Keratinocyte (primary cell): ENCODE data around the gene VPS35L. TPM values are rescaled to one million over a fixed set of nuclear protein-coding genes. Genes with fewer than 3 reads are reported as not detected.

Experiments
- DNase-seq: peaks from one replicate; pipeline ENCODE4 v3.0.0-alpha.2; 2011; ENCODE audit warnings: low read depth, missing footprints, low spot score
- FAIRE-seq: peaks from 2 replicates; lab custom pipeline; 2011; peaks lifted over from hg19 to GRCh38; lab: Jason Lieb, UNC
- H2AFZ ChIP-seq: 2 replicates; pipeline ENCODE4 v1.6.0; 2012; ENCODE audit warnings: low read length, control low read depth, inconsistent platforms; ENCODE audit not compliant: control insufficient read depth
- H3K27ac ChIP-seq: 2 replicates; pipeline ENCODE4 v1.5.1; 2011; ENCODE audit warnings: low read length; ENCODE audit not compliant: control insufficient read depth, insufficient read depth
- H3K27me3 ChIP-seq: 3 replicates; pipeline ENCODE4 v1.6.0; 2011; ENCODE audit warnings: low read length; ENCODE audit not compliant: control insufficient read depth, insufficient read depth; ENCODE audit errors: extremely low read depth
- H3K36me3 ChIP-seq, 2 experiments: 2 replicates in 1 of 2; 3 replicates in 1 of 2; pipeline ENCODE4 v1.5.1; 2011; ENCODE audit warnings: low read length in 2 of 2, mild to moderate bottlenecking in 1 of 2; ENCODE audit not compliant: control insufficient read depth in 2 of 2, insufficient read depth in 2 of 2; ENCODE audit errors: extremely low read depth in 1 of 2
- H3K4me1 ChIP-seq: 3 replicates; pipeline ENCODE4 v1.5.1; 2011; ENCODE audit warnings: low read length; ENCODE audit not compliant: control insufficient read depth, insufficient read depth; ENCODE audit errors: extremely low read depth
- H3K4me2 ChIP-seq: 3 replicates; pipeline ENCODE4 v1.6.0; 2011; ENCODE audit warnings: low read depth, low read length; ENCODE audit not compliant: control insufficient read depth, insufficient read depth; ENCODE audit errors: extremely low read depth
- H3K4me3 ChIP-seq, 3 experiments: fragments of 200-600 bp in 1 of 3; sonication (generic) in 1 of 3; 2 replicates in 2 of 3; 3 replicates in 1 of 3; pipeline ENCODE4 v1.5.1; 2011 to 2016; ENCODE audit warnings: low read length in 3 of 3, mild to moderate bottlenecking in 3 of 3, control low read depth in 2 of 3, inconsistent platforms in 1 of 3, low read depth in 1 of 3, mixed read lengths in 1 of 3, mixed run types in 1 of 3, moderate library complexity in 1 of 3; ENCODE audit not compliant: control insufficient read depth in 2 of 3, insufficient read depth in 2 of 3; ENCODE audit errors: extremely low read depth in 1 of 3
- H3K79me2 ChIP-seq: 2 replicates; pipeline ENCODE4 v1.6.0; 2012; ENCODE audit warnings: low read length; ENCODE audit not compliant: control insufficient read depth, insufficient read depth
- H3K9ac ChIP-seq: 3 replicates; pipeline ENCODE4 v1.6.0; 2011; ENCODE audit warnings: low read length; ENCODE audit not compliant: control insufficient read depth, insufficient read depth; ENCODE audit errors: extremely low read depth
- H3K9me1 ChIP-seq: 3 replicates; pipeline ENCODE4 v1.6.0; 2011; ENCODE audit warnings: low read length; ENCODE audit not compliant: control insufficient read depth, insufficient read depth; ENCODE audit errors: extremely low read depth
- H3K9me3 ChIP-seq: 2 replicates; pipeline ENCODE4 v1.5.1; 2012; ENCODE audit warnings: low read depth, low read length; ENCODE audit not compliant: control insufficient read depth
- H4K20me1 ChIP-seq: 3 replicates; pipeline ENCODE4 v1.6.0; 2011; ENCODE audit warnings: low read length; ENCODE audit not compliant: control insufficient read depth, insufficient read depth; ENCODE audit errors: extremely low read depth
- EZH2 ChIP-seq: IDR thresholded peaks from one replicate; pipeline ENCODE4 v1.6.1; 2012; ENCODE audit warnings: inconsistent platforms, mild to moderate bottlenecking, low read length, moderate library complexity
- dilution Hi-C: fragments of 300-500 bp; cut with MboI; formaldehyde crosslinking; loops from one replicate; pipeline ENCODE4 v1.7.0; 2020; ENCODE audit warnings: low sequenced_read_pairs; ENCODE audit not compliant: extremely low pct_ligation_motif_present
- polyA plus RNA-seq, 5 experiments: library from polyadenylated mRNA; depleted of rRNA in 3 of 5; stranded (reverse) in 3 of 5; stranded (forward) in 1 of 5; unstranded in 1 of 5; fragments of >200 nt; gene quantifications; 1 replicate in 1 of 5; 2 replicates in 3 of 5; 3 replicates in 1 of 5; pipeline versions ENCODE4 v1.2.1 to v1.2.3, GENCODE V29; 2011 to 2012; ENCODE audit warnings: missing spikeins in 2 of 5, low read depth in 1 of 5, low replicate concordance in 1 of 5
- TF ChIP-seq, protein P1 (sequence below), 3 experiments: IDR thresholded peaks in 1 of 3; conservative IDR thresholded peaks in 1 of 3; optimal IDR thresholded peaks in 1 of 3; 2 replicates in 2 of 3; 3 replicates in 1 of 3; pipeline versions ENCODE3 to v1.5.1; 2011; ENCODE audit warnings: low read length in 3 of 3, mild to moderate bottlenecking in 3 of 3, moderate library complexity in 2 of 3, control low read depth in 1 of 3, inconsistent platforms in 1 of 3; ENCODE audit not compliant: insufficient read depth in 2 of 3; ENCODE audit errors: extremely low read depth in 1 of 3

Gene VPS35L
- polyA plus RNA-seq, 1 donor (not counting 4 experiments of a cell fraction or from before 2014, with no cell fraction given), result 22.1 TPM

DNA sequence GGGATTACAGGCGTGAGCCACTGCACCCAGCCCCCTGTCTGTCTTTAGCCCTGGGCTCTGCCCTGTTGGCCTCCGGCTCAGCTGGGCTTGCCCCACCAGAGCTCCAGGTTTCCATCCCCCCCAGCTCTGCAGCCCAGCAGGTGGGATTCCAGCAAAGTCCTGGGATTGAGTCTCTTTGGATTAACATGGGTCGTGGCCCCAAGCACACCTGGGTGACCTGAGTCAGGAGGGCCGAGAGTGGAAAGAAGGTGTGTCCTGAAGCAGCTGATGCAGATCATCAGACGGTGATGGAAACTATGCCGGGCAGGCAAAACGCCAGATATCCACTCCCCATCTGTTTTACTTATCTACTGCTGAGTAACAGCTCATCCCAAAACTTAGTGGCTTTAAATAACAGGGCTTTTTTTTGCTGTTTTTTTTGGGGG is 90.1 kb downstream of the VPS35L start:
- no peak overlapping the region for H3K27ac ChIP-seq
- no peaks in the 10 kb centered on the region for H3K4me1 ChIP-seq
- no peaks in the 10 kb centered on the region for H3K27me3 ChIP-seq
- H3K9me3 ChIP-seq, result no peaks in the 10 kb centered on the region
- no peaks in the 10 kb centered on the region for H3K79me2 ChIP-seq
- no peak overlapping the region for H3K4me2 ChIP-seq
- H4K20me1 ChIP-seq, result no peaks in the 10 kb centered on the region
- no peak overlapping the region for H3K9ac ChIP-seq
- no peak for DNase-seq
- H3K4me3 ChIP-seq, result no peak overlapping the region
- no peak overlapping the region for H2AFZ ChIP-seq
- no peak for TF ChIP-seq EZH2
- TF ChIP-seq, protein P1, sequence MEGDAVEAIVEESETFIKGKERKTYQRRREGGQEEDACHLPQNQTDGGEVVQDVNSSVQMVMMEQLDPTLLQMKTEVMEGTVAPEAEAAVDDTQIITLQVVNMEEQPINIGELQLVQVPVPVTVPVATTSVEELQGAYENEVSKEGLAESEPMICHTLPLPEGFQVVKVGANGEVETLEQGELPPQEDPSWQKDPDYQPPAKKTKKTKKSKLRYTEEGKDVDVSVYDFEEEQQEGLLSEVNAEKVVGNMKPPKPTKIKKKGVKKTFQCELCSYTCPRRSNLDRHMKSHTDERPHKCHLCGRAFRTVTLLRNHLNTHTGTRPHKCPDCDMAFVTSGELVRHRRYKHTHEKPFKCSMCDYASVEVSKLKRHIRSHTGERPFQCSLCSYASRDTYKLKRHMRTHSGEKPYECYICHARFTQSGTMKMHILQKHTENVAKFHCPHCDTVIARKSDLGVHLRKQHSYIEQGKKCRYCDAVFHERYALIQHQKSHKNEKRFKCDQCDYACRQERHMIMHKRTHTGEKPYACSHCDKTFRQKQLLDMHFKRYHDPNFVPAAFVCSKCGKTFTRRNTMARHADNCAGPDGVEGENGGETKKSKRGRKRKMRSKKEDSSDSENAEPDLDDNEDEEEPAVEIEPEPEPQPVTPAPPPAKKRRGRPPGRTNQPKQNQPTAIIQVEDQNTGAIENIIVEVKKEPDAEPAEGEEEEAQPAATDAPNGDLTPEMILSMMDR (optimal IDR thresholded peaks at IDR 0.05 in 1 of 3, IDR thresholded peaks at IDR 0.05 in 1 of 3, conservative IDR thresholded peaks at IDR 0.05 in 1 of 3; ENCODE audit: extremely low read depth in 1 of 3, insufficient read depth in 2 of 3, low read length in 3 of 3), result no peak
- peaks cover 0 to 3% of the 10 kb centered on the region in 2 experiments for H3K36me3 ChIP-seq
- no peaks in the 10 kb centered on the region for H3K9me1 ChIP-seq
- no peak for FAIRE-seq
- dilution Hi-C loops, result no loop called here

DNA sequence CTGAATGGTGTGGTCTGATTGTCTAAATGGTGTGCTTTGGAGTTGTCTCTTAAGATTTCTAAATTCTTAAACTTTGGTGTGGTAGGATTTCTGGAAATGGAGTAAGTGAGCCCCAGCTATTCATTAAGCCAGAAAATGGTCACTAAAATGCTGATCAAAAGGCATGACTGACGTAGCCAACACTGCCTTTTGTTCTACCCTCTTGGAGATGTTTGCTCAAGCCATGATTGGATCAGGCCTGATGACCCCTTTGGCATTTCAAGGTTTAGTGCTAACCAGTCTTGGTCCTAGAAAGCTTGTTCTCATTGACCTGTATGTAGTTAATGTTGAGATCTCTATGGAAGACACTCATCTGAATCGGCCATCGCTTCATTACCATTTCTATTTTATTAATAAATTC is 94.5 kb downstream of the VPS35L start:
- H3K4me1 ChIP-seq, result no peaks in the 10 kb centered on the region
- H2AFZ ChIP-seq, result no peak overlapping the region
- DNase-seq (no peak), FAIRE-seq (no peak)
- H3K4me2 ChIP-seq, result no peak overlapping the region
- H3K36me3 ChIP-seq, result peaks cover 4 to 7% of the 10 kb centered on the region in 2 experiments
- H3K27ac ChIP-seq, result no peak overlapping the region
- H3K27me3 ChIP-seq, result no peaks in the 10 kb centered on the region
- no peaks in the 10 kb centered on the region for H3K9me1 ChIP-seq
- H3K79me2 ChIP-seq, result no peaks in the 10 kb centered on the region
- no peak overlapping the region for H3K4me3 ChIP-seq
- TF ChIP-seq, protein P1 (optimal IDR thresholded peaks at IDR 0.05 in 1 of 3, IDR thresholded peaks at IDR 0.05 in 1 of 3, conservative IDR thresholded peaks at IDR 0.05 in 1 of 3; ENCODE audit: extremely low read depth in 1 of 3, insufficient read depth in 2 of 3, low read length in 3 of 3), result no peak
- TF ChIP-seq EZH2, result no peak
- no peaks in the 10 kb centered on the region for H4K20me1 ChIP-seq
- H3K9ac ChIP-seq, result no peak overlapping the region
- no peaks in the 10 kb centered on the region for H3K9me3 ChIP-seq
- dilution Hi-C loops, result no loop called here
